Tibial artery (tissue), 4 donors: ENCODE measurements around the gene SUMO3.

Experiments used
- DNase-seq, 2 donors: peaks; one replicate each; pipeline ENCODE4 v3.0.0-alpha.2; 2019
- H3K27ac ChIP-seq, 2 donors: fragments of 200-600 bp; sonication (generic) in 1 of 2; 1 replicate in 1 of 2; 2 replicates in 1 of 2; pipeline ENCODE4 v1.5.1; 2018 to 2019; ENCODE audit warnings: mild to moderate bottlenecking in 1 of 2
- H3K27me3 ChIP-seq, 2 donors: fragments of 200-600 bp; sonication (generic) in 1 of 2; one replicate each; pipeline versions ENCODE4 v1.5.1 to v1.6.0; 2016 to 2019
- H3K36me3 ChIP-seq, 3 donors: fragments of 200-600 bp; sonication (generic) in 2 of 3; one replicate each; pipeline ENCODE4 v1.5.1; 2016 to 2019; ENCODE audit warnings: mild to moderate bottlenecking in 2 of 3
- H3K4me1 ChIP-seq, 4 donors: fragments of 200-600 bp; sonication (generic) in 2 of 4; 1 replicate in 3 of 4; 2 replicates in 1 of 4; pipeline ENCODE4 v1.5.1; 2016 to 2019
- H3K4me3 ChIP-seq, 2 donors: fragments of 200-600 bp; sonication (generic) in 1 of 2; 1 replicate in 1 of 2; 2 replicates in 1 of 2; pipeline ENCODE4 v1.5.1; 2018 to 2019; ENCODE audit warnings: mild to moderate bottlenecking in 2 of 2
- H3K9me3 ChIP-seq, 3 donors: fragments of 200-600 bp; sonication (generic) in 1 of 3; one replicate each; pipeline ENCODE4 v1.5.1; 2016 to 2019
- CTCF ChIP-seq, 2 experiments: fragments of 200-600 bp in 1 of 2; fragments of 450-650 bp in 1 of 2; IDR thresholded peaks; one replicate each; pipeline ENCODE4 v1.5.1; 2017 to 2019; ENCODE audit warnings: antibody characterized with exemption in 2 of 2, mild to moderate bottlenecking in 1 of 2, moderate library complexity in 1 of 2
- intact Hi-C: fragments of 100-400 bp; cut with DNase I; formaldehyde crosslinking; loops from one replicate; pipeline ENCODE4 v1.15.0; 2023; ENCODE audit warnings: low total_unique reads

The SUMO3 gene

GRCh38 chr21:44812640-44813039 lies 5.2 kb downstream of the SUMO3 start:
- Histone ChIP-seq H3K4me3 (no peak overlapping the region), H3K4me1 (peaks cover 0 to 19% (median 13%) of the 10 kb centered on the region in 4 donors), H3K27ac (no peak overlapping the region), H3K36me3 (peaks cover 8 to 55% (median 35%) of the 10 kb centered on the region in 3 donors), H3K27me3 (no peaks in the 10 kb centered on the region), H3K9me3 (no peaks in the 10 kb centered on the region)
- intact Hi-C loops, result loop anchor here (10.0 kb wide), 1 partner anchor 112 kb away; the partner anchor contains the start of gene ITGB2
- TF ChIP-seq CTCF (IDR thresholded peaks at IDR 0.05), result no peak
- no peak for DNase-seq

GRCh38 chr21:44810779-44811178 lies 7.1 kb downstream of the SUMO3 start:
- H3K9me3 ChIP-seq, result no peaks in the 10 kb centered on the region
- peaks cover 0 to 5% (median 0%) of the 10 kb centered on the region in 4 donors for H3K4me1 ChIP-seq
- no peak overlapping the region for H3K27ac ChIP-seq
- no peak for TF ChIP-seq CTCF (IDR thresholded peaks at IDR 0.05)
- H3K4me3 ChIP-seq, result no peak overlapping the region
- H3K27me3 ChIP-seq, result no peaks in the 10 kb centered on the region
- peaks cover 26 to 74% (median 50%) of the 10 kb centered on the region in 3 donors for H3K36me3 ChIP-seq
- DNase-seq, result no peak
- intact Hi-C loops, result loop anchor here (10.0 kb wide), 1 partner anchor 114 kb away; the partner anchor contains the start of gene ITGB2

GRCh38 chr21:44805859-44806258 lies 12.0 kb downstream of the SUMO3 start:
- no peak for TF ChIP-seq CTCF (IDR thresholded peaks at IDR 0.05)
- intact Hi-C loops, result no loop called here
- DNase-seq, result no peak
- Histone ChIP-seq H3K9me3 (no peaks in the 10 kb centered on the region), H3K27ac (no peak overlapping the region), H3K4me1 (peaks cover 0 to 14% (median 8%) of the 10 kb centered on the region in 4 donors), H3K36me3 (peaks cover 34 to 67% (median 51%) of the 10 kb centered on the region in 3 donors), H3K27me3 (no peaks in the 10 kb centered on the region), H3K4me3 (no peak overlapping the region)

GRCh38 chr21:44805226-44805625 lies 12.6 kb downstream of the SUMO3 start:
- no peaks in the 10 kb centered on the region for H3K27me3 ChIP-seq
- H3K9me3 ChIP-seq, result no peaks in the 10 kb centered on the region
- no peak for TF ChIP-seq CTCF (IDR thresholded peaks at IDR 0.05)
- intact Hi-C loops, result no loop called here
- peaks cover 0 to 20% (median 15%) of the 10 kb centered on the region in 4 donors for H3K4me1 ChIP-seq
- DNase-seq, result no peak
- H3K36me3 ChIP-seq, result peaks cover 34 to 61% (median 47%) of the 10 kb centered on the region in 3 donors
- H3K4me3 ChIP-seq, result no peak overlapping the region
- no peak overlapping the region for H3K27ac ChIP-seq

GRCh38 chr21:44804762-44805161 lies 13.1 kb downstream of the SUMO3 start:
- no peaks in the 10 kb centered on the region for H3K9me3 ChIP-seq
- no peak for DNase-seq
- H3K27ac ChIP-seq, result no peak overlapping the region
- peaks cover 0 to 25% (median 19%) of the 10 kb centered on the region in 4 donors for H3K4me1 ChIP-seq
- TF ChIP-seq CTCF (IDR thresholded peaks at IDR 0.05), result no peak
- peaks cover 34 to 56% (median 42%) of the 10 kb centered on the region in 3 donors for H3K36me3 ChIP-seq
- H3K27me3 ChIP-seq, result no peaks in the 10 kb centered on the region
- intact Hi-C loops, result loop anchor here (5.0 kb wide), 1 partner anchor 73 kb away; no protein-coding TSS in a partner anchor
- no peak overlapping the region for H3K4me3 ChIP-seq
